NCI-H2227 (cell line): ENCODE results near the gene TTLL4.
A peak's percentile ranks its signal among the peaks of the same experiment; 100 is the strongest.

Source experiments
- DNase-seq: peaks from one replicate; lab custom pipeline; 2025; ENCODE audit not compliant: unreplicated experiment; lab: John Stamatoyannopoulos, UW

Gene TTLL4

DNA sequence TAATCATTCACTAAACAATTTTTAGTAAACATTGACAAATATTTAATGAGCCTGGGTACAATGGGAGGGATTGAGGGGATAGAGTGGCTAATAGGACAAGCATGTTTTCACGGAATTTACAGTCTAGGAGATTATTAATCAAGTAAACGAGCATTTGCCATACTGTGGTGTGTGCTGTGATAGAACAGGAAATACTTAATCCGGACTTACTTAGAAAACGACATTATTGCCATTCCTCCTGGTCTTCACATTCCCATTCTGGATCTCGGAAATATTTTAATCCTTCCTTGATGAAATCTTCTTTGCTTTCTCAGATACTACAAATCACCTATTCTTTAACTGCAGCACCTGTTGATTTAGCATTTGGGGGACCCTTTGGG, 905 bp downstream of the TTLL4 start:
- peak; percentile 14 for DNase-seq

DNA sequence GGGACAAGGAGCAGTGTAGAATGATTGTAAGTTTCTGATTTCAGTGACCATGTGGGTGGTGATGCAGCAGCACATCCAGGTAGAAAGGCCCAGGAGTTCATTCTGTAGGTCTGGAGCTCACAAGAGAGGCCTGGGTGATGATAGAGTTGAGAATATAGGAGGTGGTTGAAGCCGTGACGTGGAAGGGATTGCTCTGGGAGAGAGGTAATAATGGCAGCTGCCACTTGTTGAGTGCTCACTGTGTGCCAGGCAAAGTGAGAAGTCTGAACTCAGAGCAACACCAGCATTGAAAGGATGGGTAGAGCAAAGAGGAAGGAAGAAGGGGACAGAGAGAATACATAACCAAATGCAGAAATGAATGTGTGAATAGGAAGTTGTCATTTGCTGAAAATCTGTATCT, 3.3 kb downstream of the TTLL4 start:
- DNase-seq = no peak

DNA sequence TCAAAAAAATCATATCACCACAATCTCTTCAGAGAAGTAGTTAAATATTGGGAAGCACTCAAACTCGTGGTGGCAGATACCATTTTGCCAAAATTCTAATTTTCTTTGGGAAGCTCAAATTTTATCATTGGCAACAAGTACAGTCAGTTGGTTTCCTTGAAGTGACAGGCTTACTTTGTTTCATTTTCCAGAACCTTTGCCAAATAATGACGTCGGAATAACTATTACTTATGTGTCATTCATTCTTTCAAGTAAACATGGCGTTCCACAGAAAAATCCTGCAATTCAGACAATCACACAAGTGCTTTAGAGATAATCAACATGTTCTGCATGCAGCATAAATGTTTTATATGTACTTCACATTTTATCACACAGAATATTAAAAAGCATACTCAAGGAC, 5.4 kb downstream of the TTLL4 start:
- DNase-seq = no peak

DNA sequence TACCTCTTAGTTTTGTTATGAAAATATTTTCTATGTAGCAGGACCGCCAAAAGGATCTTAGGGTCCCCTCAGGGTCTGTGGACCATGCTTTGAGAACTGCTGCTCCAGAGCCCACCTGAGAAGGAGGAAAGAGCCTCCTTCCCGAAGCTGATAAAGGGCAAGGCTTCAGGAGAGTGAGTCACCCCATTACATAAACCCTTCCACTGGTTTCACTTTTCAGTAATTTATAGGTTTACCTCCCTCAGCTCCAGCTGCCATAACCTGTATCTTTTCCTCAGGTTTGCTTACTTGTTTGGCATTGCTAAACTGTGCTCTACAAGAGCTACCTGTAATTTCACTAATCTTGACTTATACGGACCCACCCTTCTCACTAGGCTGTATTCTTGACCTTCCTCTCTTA, 6.6 kb downstream of the TTLL4 start:
- no peak for DNase-seq

DNA sequence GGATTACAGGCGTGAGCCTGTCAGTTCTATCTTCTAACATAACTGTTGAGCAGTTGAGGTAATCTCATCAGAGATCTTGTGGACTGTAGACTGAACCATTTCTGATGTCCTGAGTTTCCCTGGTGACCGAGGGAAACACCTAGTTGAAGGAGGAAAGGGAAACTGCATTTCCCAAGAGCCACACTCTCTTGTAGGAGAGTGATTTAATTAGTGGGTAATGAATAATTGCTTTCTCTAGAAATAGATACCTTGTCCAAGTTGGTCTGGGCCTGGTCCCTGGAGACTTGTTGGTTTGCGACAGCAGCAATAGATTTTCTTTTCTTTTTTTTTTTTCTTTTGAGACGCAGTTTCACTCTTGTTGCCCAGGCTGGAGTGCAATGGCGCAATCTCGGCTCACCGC, 7.4 kb downstream of the TTLL4 start:
- DNase-seq = no peak

DNA sequence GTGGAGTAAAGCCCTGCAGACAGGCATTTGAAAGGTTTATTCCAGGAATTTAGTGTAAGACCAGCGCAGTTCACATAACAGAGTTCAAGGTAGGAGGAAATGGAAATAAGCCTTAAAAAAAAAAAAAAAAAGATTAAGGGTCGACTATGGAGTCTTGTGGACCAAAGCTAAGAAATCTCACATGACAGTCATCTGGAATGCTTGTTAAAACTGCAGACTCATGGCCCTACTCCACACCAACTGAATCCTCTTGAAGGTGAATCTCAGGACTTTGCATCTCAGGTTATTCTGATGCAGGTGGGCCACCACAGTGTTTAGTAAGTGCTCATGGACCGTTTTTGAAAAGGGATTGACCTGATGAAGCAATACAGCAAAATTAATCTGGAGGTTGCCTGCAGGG, 8.8 kb downstream of the TTLL4 start:
- no peak for DNase-seq

DNA sequence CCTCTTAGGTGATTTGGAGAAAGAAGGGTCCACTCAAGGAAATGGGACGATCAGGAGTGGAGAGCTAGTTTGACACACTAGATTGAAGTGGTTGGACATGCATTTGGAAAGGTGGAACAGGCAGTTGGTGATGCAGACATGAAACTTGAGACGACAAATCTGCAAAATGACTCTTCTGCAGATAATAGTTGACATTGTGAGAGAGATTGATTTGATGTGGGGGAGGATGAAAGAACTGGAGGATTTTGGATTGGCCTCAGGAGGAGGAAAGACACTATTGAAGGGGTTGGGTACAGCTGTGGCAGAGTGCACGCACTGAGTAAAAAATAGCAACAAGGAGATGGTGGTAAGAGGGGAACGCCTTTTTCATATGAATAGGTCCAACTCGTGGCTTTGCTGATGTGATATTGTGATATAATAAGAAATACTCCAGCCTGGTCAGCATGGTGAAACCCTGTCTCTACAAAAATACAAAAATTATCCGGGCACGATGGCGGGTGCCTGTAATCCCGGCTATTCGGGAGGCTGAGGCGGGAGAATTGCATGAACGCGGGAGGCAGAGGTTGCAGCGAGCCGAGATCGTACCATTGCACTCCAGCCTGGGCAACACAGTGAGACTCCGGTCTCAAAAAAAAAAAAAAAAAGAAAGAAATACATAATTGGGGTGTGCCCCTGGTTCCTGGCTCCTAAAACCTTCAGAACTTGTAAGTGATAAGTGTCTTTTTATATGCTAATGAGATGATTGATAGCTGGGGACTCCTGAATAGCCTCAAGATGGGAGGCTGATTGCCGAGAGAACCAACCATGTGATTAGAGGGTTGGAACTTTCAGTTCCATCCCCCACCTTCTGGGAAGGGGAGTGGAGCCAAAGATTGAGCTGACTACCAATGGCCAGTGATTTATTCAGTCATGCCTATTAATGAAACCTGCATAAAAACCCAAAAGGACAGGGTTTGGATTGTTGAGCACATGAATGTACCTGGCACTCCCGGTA, 9.7 kb downstream of the TTLL4 start:
- peak; percentile 14 for DNase-seq

DNA sequence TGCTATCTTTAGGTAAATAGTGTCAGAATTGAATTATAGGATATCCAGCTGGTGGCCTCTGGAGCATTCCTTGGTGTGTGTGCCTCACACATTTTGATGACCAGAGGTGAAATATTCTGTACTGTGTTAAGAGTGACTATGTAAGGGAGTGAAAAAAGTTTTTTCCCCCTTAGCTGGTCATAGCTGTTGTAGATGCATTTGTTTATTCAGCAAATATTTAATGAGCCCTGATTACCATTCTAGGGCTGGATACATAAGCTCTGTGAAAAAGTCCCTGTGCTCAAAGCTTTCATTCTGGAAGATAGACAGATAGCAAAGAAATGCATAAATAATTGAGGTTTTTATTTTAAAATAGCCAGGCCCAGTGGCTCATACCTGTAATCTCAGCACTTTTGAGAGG, 10.9 kb downstream of the TTLL4 start:
- DNase-seq = no peak

DNA sequence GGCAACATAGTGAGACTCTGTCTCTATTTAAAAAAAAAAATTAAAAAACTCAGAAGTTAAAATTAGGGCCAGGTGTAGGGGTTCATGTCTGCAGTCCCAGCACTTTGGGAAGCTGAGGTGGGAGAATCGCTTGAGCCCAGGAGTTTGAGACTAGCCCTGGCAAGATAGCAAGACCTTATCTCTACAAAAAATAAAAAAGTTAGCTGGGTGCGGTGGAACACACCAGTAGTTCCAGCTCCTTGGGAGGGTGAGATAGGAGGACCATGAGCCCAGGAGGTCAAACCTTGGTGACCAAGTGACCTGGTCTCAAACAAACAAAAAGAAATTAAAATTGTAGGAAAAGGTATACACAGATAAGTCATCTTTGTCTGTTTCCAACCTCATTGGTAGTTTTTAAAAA, 11.3 kb downstream of the TTLL4 start:
- no peak for DNase-seq

DNA sequence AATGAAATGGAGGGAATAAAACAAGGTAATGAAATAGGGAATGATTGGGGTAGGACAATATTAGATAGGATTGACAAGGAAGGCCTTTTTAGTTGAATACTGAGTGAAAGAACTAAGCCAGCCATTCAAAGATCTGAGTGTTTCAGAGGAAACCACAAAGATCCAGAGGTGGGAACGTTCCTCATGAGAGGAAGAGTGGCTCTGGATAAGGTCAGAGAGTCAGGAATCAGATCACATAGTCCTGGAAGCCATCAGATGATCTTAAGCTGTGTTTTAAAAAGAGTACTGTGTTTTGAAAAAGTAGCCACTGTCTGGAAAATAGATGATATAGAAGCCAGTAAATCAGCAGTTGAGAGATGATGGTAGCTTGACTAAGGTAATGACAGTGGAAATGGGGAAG, 11.8 kb downstream of the TTLL4 start:
- no peak for DNase-seq

DNA sequence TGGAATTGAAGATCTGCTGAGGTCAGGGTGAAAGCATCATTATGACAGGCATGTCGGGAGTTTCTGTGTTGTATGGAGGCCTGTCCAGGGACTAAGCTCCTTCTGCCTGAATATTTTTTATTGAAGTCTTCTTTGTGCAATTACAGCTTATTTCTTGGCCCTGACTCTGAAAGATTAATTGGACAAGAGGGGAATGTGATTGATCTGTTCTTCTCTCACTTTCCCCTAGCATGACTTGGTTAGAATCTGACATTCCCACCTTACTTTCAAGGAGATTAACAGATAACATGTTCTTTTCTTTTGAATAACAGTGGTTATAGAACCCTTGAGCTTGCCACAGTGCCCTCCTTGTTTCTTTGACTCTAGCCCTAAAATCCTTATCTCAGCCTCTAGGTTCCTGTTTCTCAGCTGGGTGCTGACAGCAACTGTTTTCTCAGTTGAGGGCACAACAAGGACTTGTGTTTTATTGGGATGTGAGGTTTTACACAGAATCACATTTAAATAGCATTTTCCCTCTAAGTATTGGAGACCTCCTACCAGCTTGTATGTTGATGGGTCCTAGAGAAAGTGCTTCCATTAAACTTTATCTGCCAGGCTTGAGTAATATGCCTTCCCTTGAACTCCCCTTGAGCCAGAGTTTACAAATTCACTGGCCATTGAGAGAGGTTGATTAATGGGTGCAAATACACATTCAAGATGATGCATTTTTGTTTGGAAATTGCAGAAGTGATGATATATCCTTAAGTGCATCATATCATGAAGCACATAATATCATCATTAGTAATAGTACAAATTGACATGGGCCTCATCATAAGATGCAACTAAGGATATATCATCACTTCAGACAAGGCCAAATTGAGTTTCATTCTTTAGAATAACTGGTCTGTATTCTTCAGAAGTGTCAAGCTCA, 12.5 kb downstream of the TTLL4 start:
- peak; percentile 45 for DNase-seq

DNA sequence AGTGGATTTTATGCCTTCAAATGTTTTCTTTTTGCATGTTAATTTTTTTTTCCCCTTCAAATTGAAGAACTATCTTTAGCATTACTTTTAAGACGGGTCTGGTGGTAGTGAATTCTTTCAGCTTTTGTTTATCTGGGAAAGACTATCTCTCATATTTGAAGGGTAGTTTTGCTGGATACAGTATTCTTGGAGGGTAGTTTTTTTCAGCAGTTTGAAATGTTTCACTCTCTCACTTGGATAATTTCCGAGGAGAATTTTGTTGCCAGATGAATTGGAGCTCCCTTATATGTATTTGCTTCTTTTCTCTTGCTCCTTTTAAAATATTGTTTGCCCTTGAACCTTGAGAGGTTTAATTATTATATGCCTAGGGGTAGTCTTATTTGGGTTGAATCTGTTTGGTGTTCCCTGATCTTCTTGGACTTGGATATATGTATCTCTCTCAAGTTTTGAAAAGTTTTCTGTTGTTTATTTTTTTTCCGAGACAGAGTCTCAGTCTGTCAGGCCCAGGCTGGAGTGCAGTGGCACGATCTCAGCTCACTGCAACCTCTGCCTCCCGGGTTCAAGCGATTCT, 15.5 kb downstream of the TTLL4 start:
- DNase-seq = no peak

DNA sequence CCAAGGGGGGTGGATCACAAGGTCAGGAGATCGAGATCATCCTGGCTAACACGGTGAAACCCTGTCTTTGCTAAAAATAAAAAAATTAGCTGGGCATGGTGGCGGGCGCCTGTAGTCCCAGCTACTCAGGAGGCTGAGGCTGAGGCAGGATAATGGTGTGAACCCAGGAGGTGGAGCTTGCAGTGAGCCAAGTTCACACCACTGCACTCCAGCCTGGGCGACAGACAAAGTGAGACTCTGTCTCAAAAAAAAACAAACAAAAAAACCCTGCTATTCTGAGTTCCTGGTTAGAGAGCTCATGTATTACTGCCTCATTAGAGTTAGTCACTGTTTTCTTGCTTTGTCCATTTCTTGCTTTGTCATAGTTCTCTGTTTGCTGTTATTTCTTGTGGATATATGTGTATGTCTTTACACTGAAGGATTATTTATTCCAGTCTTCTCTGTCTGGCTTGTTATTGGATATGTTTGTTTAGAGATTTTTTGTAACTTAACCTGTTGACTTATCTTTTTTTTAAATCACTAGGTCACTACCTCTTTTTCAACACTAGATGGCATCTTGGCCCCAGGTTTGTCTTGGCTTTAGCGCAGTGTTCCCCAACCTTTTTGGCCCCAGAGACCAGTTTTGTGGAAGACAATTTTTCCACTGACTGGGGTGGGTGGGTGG, 17.0 kb downstream of the TTLL4 start:
- DNase-seq = no peak

DNA sequence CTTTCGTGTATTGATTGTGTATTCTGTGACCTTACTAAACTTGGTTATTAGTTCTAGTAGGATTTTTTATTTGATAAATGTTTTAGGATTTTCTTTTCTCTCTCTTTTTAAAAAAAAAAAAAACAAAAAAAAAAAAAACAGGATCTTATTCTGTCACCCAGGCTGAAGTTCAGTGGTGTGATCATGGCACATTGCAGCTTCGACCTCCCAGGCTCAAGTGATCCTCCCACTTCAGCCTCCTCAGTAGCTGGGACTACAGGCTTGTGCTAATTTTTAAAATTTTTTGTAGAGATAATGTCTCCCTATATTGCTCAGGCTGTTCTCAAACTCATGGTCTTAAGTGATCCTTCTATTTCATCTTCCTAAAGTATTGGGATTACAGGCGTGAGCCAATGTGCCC, 19.0 kb downstream of the TTLL4 start:
- no peak for DNase-seq

DNA sequence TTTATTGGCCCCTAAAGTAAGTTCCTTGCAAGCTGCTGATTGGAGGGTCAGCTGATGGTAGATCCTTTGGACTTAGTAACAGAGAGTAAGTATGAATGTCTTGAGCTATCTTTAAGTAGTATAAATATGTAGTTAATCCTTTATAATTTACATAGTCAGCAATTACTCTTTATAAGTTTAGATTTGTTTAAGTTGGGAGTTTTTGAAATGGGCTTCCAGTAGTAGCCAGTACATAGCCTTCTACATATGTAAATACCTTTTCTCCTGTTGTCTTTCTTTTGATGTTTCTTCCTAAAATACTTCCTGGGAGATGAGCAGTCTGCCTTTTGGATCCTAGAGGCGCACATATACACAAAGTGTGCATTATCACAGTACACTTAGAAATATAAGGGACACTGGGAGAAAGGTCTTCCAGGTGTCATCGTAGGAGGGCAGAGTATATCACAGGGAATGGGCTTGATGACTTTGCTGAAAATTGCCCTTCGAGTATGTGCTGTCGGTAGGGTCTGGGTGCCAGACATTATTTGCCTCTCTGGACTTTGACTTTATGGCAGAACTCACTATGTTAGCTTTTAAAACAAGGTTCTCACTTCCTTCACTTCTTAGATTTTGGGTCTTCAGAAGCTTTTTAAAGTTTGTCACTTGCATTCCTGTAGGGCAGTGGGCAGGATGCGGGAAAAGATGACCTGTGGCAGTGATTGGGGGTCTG, 21.6 kb downstream of the TTLL4 start:
- no peak for DNase-seq

DNA sequence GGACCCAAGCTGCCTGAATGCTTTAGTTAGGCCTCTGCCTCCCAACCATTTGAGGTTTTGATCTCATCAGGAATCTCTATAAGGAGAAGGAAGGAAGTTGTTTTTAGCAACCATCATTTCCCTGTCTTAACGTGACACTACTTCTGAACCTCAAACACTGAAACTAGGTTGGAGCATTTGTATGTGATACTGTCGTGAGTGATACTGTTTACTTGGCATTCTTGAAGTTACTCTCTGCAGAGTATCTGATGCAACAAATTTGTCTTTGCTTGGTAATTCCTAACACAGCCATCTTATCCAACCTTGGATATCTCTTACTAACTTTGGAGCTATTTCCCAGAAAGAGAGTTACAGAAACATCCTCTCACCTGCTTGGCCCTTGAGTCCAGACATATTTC, 22.1 kb downstream of the TTLL4 start:
- DNase-seq = no peak

DNA sequence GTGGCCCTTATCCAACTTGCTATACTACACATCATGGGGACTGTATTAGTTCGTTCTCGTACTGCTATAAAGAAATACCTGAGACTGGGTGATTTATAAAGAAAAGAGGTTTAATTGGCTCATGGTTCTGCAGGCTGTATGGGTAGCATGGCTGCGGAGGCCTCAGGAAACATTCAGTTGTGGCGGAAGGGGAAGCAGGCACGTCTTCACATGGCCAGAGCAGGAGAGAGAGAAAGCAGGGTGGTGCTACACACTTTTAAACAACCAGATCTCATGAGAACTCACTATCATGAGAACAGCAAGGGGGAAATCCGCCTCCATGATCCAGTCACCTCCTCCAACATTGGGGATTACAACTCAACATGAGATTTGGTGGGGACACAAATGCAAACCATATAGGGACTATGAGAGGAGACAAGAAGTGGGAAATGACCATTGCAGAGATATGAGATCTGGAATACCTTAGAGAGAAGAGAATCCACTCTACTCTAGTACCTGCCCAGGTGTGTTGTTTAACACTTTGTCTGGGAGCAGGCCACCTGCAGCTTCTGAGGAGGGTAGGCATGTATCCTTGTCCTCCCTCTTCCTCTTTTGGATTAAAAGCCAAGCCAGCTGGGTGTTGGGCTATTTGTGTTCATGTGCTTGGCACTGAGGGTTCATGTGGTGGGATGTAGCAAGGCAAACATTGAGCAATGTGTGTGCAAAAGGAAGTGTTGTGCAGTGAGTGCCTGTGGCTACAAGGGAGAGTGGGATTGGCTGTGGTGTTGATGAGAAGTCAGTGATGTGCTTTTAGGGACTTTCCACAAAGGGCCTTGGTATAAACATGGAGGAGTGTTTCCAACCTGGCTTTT, 22.8 kb downstream of the TTLL4 start:
- no peak for DNase-seq

DNA sequence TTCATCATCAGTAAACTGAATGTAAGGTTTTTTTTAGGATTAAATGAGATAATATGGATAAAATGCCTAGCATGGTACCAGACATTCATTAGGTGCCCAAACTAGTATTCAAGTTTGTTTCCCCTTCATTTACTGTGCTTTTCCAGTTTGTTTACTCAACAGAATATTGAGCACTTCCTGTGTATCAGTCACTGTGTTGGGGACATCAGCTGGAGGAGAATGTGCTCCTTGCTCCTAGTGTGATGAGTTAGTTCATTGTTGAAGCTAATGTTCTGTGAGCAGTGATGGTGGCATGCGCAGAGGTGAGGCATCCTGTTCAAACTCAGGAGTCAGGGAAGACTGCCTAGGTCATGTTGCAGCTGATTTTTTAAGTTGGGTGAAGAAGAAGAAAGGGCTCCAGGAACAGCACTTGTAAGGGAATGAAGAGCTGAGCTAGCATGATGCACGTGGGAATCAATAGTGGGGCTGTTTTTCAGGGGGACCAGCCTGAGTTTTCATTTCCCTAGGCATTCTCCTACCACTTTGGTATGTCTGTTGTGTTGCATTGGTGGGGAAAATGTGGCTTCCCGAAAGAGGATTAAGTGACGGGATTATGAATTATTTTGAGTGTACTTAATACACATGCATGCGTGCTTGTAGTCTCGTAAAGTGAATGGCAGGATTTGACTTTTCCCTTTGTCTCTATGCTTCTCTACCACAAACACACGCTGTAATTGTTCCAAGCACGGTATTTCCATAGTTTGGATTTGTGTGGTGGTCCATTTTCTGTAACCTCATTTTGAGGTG, 23.7 kb downstream of the TTLL4 start:
- DNase-seq = no peak

DNA sequence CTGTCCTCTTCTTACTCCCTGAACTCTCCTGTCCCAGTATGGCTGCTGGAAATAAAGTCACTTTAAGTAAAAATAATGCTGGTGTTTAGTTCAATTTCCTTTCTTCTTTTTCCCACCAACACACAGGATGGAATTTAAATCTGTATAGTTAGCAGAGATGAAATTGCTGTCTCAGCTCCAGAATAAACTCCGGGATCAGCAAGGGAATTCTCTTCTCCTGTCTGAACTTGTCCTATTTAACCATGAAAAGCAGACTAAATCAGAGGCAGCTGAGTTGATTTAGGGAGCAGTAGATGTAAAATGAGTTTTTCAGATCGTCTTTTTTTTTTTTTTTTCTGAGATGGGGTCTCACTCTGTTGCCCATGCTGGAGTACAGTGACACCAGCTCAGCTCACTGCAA, 25.9 kb downstream of the TTLL4 start:
- DNase-seq = no peak
